Peyer's patch (tissue), 4 donors: Measurements from ENCODE around the gene KLHDC3.

Experiments
- POLR2A ChIP-seq, 2 donors: fragments of 450-650 bp; IDR thresholded peaks; one replicate each; pipeline ENCODE4 v1.5.1; 2017; ENCODE audit warnings: antibody characterized with exemption in 2 of 2, mild to moderate bottlenecking in 2 of 2, moderate library complexity in 2 of 2
- TF ChIP-seq, protein P1 (sequence below), 6 experiments: fragments of 450-650 bp in 4 of 6; fragments of 200-600 bp in 2 of 6; sonication (generic) in 1 of 6; IDR thresholded peaks; one replicate each; pipeline ENCODE4 v1.5.1; 2017 to 2019; ENCODE audit warnings: antibody characterized with exemption in 6 of 6, mild to moderate bottlenecking in 3 of 6, moderate library complexity in 1 of 6

DNA sequence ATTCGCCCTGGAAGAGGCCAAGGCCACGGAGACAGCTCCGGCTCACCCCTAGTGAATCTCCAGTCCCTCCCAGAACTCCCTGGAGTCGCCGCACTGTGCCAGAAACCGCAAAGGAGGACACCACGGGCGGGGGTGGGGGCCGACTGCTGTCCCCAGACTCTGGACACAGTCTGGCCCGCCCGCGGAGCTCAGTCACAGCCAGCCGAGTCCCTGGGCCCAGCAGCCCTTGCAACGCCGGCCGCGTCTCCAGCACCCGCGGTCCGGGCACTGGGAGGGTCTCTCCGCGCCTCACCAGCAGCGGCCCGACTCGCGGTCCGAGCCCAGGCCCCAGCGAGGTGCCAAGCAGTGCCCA is 35.6 kb upstream of the KLHDC3 start:
- TF ChIP-seq, protein P1, sequence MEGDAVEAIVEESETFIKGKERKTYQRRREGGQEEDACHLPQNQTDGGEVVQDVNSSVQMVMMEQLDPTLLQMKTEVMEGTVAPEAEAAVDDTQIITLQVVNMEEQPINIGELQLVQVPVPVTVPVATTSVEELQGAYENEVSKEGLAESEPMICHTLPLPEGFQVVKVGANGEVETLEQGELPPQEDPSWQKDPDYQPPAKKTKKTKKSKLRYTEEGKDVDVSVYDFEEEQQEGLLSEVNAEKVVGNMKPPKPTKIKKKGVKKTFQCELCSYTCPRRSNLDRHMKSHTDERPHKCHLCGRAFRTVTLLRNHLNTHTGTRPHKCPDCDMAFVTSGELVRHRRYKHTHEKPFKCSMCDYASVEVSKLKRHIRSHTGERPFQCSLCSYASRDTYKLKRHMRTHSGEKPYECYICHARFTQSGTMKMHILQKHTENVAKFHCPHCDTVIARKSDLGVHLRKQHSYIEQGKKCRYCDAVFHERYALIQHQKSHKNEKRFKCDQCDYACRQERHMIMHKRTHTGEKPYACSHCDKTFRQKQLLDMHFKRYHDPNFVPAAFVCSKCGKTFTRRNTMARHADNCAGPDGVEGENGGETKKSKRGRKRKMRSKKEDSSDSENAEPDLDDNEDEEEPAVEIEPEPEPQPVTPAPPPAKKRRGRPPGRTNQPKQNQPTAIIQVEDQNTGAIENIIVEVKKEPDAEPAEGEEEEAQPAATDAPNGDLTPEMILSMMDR (IDR thresholded peaks at IDR 0.05) = no peak
- no peak for TF ChIP-seq POLR2A (IDR thresholded peaks at IDR 0.05)
